ENCODE data around the gene SCFD2.
"Not testable (repeated sequence)": the region's sequence is repeated elsewhere in the genome, so short reads cannot be mapped to it uniquely, and the experiment has no call there.

Gene SCFD2

DNA sequence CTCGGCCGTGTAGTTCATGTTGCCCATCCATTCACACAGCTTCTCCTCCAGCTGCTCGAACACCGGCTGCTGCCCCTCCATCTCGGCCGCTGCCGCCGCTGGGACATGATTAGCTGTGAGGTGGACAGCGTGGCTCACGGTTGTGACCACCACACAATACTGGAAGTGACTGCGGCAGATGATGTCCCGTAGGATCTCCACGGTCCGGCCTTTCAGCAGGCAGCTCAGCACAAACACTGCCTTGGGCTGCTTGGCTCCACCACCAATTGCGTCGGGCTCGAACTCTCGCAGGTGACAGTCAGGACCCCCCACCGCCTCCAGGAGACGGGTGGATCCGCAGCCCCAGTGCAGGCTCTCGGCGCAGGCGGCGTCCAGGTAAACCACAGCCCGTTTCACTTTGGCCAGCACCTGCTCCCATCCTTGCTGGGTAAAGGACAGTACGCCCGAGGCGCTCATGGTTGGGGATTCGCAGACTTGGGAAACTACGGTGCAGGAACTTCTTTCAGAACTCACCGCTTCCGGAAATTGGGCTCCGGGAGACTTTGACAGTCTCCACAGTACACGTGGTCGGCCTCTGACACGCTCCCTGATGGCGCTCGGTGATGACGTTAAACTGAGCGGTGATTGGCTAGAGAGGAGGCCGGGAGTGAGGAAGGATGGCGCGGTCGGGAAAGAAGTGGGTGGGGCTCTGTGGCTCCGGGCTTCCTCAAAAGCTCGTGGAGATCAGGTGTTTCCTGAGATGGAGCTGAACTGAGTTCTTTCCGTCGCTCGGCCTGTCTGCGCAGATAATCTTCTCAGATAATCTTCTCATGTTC is at the start of gene SCFD2:
TSS of gene SCFD2 (minus strand) at position 576 of the 815 bp plus-strand sequence.
- peak; percentile 100 for DNase-seq

DNA sequence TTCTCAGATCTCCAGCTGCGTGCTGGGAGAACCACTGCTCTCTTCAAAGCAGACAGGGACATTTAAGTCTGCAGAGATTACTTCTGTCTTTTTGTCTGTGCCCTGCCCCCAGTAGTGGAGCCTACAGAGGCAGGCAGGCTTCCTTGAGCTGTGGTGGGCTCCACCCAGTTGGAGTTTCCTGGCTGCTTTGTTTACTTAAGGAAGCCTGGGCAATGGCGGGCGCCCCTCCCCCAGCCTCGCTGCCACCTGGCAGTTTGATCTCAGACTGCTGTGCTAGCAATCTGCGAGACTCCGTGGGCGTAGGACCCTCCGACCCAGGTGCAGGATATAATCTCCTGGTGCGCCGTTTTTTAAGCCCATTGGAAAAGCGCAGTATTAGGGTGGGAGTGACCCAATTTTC is 43.6 kb upstream of the SCFD2 start:
- DNase-seq, result not testable (repeated sequence)

- no peak for DNase-seq
Observed at GRCh38 chr4:53380221-53380620, 14.4 kb upstream of the SCFD2 start.

GRCh38 chr4:53378171-53378482 is 12.3 kb upstream of the SCFD2 start:
- no peak for DNase-seq

- peak; percentile 99 to 100 for DNase-seq
Observed at GRCh38 chr4:53377319-53378170, 11.7 kb upstream of the SCFD2 start, which contains the start of gene FIP1L1. FIP1L1 (plus strand) TSS chr4:53377641; CDS start chr4:53377839, 198 bp downstream.

- DNase-seq, result no peak
Observed at GRCh38 chr4:53376900-53377299, 11.0 kb upstream of the SCFD2 start.

- DNase-seq, result no peak
Observed at GRCh38 chr4:53374777-53375258, 9.0 kb upstream of the SCFD2 start.

DNA sequence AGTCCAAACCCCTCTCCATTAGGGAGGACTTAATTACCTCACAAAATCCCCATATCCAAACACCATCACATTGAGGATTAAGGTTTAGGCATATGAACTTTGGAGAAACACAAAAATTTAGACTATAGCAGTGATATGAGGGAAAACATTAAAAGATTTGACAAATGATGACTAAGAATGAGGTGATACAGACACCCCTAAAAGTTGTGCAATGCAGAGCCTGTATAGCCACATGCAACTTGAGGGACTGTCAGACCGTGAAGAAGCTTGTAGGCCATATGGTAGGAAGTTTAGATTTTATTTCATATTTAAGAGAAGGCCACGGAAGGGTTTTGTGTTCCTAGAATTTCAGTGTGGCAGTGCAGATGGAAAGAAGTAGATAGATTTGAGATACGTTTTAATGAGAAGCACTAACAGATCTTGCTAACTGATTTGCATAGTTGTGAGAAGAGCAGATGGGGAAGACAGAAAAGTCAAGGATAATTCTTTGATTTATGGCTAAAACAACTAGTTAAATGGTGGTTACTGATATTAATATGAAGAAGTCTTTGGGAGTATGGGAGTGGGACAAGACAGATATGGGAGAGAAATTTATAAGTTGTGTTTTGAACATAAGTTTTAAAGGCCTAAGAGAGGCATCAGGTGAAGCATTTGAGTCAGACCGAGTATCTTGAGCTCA is 6.1 kb upstream of the SCFD2 start:
- DNase-seq, result no peak

DNA sequence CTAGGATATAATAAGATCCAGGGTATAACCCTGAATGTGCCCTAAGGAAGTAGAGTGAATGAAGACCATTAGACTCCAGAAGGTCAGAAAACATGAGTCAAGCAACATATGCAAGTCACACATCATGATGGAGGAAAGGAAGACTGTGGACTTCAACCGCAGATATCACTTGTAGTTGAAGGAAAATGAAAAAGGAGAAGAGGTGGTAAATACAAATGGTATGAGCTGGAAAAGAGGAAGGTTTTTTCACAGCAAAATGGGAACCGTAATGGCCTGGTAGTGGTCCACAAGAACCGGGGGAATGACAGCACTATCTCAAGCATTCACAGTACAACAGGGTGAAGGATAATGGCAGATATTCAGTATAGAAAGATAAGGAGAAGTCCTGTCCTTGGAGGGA is 5.2 kb upstream of the SCFD2 start:
- no peak for DNase-seq

DNA sequence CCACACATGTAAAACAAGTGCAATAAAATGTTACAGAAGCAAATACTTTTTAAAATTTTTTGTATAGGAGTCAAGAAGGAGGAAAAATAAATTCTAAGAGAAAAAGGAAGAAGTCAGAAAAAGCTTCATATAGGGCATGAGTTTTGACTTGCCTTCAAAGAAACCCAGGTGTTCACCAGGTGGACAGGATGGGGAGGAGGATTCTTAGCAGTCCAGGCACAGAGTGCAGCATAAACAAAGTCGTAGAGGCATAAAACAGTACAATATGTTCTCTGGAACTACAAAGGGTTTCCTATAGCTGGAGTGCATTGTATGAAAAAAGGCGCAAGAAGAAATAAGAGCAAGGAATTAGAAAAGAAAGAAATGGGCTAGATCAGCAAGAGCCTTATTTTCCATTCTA is 1.9 kb upstream of the SCFD2 start:
- DNase-seq, result no peak

DNA sequence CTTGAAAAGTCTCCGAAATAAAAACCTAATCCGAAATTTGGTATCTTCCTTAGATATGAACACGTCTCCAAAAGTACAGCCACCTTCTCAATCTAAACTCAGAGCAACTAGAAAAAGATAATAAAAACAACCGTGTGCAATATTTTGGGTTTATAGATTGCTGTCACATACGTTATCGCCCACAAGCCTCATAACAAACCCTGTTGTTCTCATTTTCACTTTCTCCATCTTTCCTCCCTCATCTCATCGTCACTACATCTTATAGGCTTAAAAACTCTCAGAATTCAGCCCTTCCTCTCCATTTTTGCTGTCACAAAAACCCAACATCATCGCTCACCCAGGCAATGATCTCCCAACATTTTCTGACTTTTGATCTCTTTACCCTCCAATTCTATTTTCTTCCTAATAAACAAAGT is 448 bp upstream of the SCFD2 start:
- no peak for DNase-seq

GRCh38 chr4:53365121-53365485 is 758 bp downstream of the SCFD2 start:
- DNase-seq, result peak in 1 of 2 experiments; percentile 52

- no peak for DNase-seq
Observed at GRCh38 chr4:53364624-53365023, 1.2 kb downstream of the SCFD2 start.

GRCh38 chr4:53362093-53362492 is 3.8 kb downstream of the SCFD2 start:
- DNase-seq, result no peak

- DNase-seq, result no peak
Observed at GRCh38 chr4:53361451-53361850, 4.4 kb downstream of the SCFD2 start.

GRCh38 chr4:53355930-53356521 is 9.8 kb downstream of the SCFD2 start:
- no peak for DNase-seq

DNA sequence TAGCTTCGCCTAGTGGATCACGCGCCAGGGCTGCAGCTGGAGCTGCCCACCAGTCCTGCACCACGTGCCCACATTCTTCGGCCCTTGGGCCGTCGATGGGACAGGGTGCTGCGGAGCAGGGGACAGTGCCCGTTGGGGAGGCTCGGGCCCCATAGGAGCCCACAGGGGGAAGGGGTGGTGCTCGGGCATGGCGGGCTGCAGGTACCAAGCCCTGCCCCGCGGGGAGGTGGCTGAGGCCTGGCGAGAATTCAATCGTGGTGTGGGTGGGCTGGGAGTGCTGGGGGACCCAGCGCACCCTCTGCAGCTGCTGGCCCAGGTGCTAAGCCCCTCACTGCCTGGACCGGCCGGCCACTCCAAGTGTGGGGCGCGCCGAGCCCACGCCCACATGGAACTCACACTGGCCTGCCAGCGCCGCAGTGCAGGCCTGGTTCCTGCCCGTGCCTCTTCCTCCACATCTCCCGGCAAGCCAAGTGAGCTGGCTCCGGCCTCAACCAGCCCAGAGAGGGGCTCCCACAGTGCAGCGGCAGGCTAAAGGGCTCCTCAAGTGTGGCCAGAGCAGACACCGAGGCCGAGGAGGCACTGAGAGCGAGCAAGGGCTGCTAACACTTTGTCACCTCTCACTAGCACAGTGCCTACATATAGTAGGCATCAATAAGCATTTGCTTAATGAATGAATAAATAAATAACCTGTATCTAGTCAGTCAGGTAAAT is 11.7 kb downstream of the SCFD2 start:
- no peak for DNase-seq

DNA sequence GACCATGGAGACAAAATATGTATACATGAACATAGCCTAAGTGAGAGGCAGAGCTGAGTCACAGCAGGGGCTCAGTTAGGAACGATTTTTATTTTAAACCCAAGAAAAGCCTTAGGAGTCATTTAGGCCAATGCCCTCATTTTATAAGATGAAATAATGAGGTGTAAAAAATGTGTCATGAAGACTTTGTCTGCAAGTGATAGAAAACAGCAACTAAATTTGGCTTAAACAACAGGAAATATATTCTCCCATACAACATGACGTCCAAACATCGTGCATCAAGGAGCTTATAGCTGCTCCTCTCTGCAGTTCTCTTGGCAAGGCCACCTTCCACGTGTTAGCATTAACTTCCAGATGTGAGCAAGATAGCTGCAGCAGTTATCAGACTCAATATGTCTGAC is 16.8 kb downstream of the SCFD2 start:
- no peak for DNase-seq

DNA sequence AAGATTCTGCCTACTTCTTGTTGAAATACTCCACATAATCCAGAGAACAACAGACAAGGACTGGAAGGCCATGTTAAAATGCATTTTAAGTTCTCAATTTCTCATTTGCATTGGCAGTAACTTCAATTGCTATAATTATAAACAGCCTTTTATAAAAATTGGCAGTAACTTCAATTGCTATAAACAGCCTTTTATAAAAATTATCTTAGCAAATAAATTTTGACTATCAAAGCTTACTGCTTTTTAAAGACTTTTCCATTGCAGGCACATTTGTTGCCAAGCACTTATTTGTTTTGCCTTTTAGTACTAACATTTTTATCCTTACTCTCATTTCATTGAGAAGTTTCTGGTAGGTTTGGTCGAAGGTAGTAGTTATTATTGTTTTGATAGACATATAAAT is 17.8 kb downstream of the SCFD2 start:
- DNase-seq, result no peak

DNA sequence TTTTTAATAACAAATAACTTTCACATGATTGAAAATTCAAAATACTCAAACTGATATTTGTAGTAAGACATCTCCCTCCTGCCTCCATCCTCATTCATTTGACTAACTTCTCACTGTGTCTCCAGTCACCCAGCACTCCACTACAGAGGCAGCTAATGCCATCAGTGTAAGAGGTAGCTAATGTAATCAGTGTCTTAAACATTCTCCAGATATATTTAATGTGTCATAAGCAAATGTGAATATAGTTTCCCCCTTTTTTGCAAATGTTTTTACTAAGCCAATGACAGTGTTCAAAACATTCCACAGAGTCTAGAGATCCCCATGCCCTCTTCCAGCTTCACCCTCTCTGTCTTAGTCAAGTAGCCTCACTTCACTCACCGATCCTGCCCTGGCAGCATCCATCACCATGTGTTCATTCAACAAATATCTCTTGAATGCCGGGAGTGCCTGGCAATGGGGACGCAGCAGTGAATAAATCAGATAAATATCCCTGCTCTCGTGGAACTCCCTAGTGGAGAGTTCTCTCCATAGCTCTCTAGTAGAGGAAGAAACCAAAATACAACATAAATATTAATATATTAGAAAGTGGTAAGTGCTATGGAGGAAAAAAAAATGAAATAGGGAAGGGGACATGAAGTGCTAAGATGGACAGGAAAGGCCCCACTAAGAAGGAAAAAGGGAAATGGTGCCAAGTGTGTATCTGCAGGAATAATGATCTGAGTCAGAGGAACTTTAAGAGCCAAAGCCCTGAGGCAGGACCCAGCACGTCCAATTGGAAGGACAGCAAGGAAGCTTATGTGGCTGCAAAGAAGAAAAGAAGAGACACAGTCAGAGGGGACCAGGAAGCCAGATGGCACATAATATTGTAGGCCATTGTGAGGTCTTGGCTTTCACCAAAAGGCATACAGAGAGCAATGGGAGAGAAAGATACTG is 18.7 kb downstream of the SCFD2 start:
- DNase-seq, result no peak

- DNase-seq, result not testable (repeated sequence)
Observed at GRCh38 chr4:53346392-53346791, 19.5 kb downstream of the SCFD2 start.
